HCT116 (cell line): ENCODE measurements around the gene NPR1.
"Not testable (repeated sequence)": the region's sequence is repeated elsewhere in the genome, so short reads cannot be mapped to it uniquely, and the experiment has no call there.

Source experiments
- CTCF ChIP-seq, 3 experiments: fragments of 200-600 bp in 1 of 3; sonication (generic) in 1 of 3; IDR thresholded peaks in 2 of 3; conservative IDR thresholded peaks in 1 of 3; 2 replicates each; pipeline ENCODE4 v1.5.1; 2012 to 2017; ENCODE audit warnings: low read depth in 2 of 3, low read length in 2 of 3, antibody characterized with exemption in 1 of 3, borderline replicate concordance in 1 of 3, control low read depth in 1 of 3, mild to moderate bottlenecking in 1 of 3, mixed read lengths in 1 of 3, mixed run types in 1 of 3, moderate library complexity in 1 of 3; ENCODE audit not compliant: insufficient read depth in 1 of 3
- EZH2 ChIP-seq: fragments of 200-600 bp; sonication (generic); IDR thresholded peaks from 2 replicates; pipeline ENCODE4 v1.6.1; 2017; ENCODE audit warnings: antibody characterized with exemption, mixed run types
- FOSL1 ChIP-seq: IDR thresholded peaks from 2 replicates; pipeline ENCODE4 v1.6.1; 2012; ENCODE audit warnings: low read depth
- JUND ChIP-seq: IDR thresholded peaks from 2 replicates; pipeline ENCODE4 v1.6.1; 2012
- POLR2A ChIP-seq: IDR thresholded peaks from 2 replicates; pipeline ENCODE4 v1.7.0; 2011; ENCODE audit warnings: borderline replicate concordance; ENCODE audit not compliant: insufficient read depth, insufficient read length; ENCODE audit errors: extremely low read depth
- POLR2AphosphoS5 ChIP-seq: IDR thresholded peaks from 2 replicates; pipeline ENCODE4 v1.6.1; 2011; ENCODE audit warnings: mild to moderate bottlenecking, low read depth, low read length, moderate library complexity
- RAD21 ChIP-seq: IDR thresholded peaks from 2 replicates; pipeline ENCODE4 v1.6.1; 2012; ENCODE audit warnings: low read depth, mild to moderate bottlenecking
- YY1 ChIP-seq: IDR thresholded peaks from 2 replicates; pipeline ENCODE4 v1.6.1; 2011; ENCODE audit warnings: low read length, low read depth, moderate library complexity, mild to moderate bottlenecking; ENCODE audit not compliant: insufficient replicate concordance; ENCODE audit errors: extremely low read depth
- ZFX ChIP-seq: fragments of 450-650 bp; IDR thresholded peaks from 2 replicates; pipeline ENCODE4 v1.6.1; 2017
- TF ChIP-seq, protein P1 (sequence below): IDR thresholded peaks from 2 replicates; pipeline ENCODE4 v1.6.1; 2012
- TF ChIP-seq, protein P2 (sequence below): IDR thresholded peaks from 2 replicates; pipeline ENCODE4 v1.6.1; 2012; ENCODE audit warnings: low read depth

GRCh38 chr1:153671628-153672353 is 6.7 kb upstream of the NPR1 start:
- not testable (repeated sequence) for TF ChIP-seq CTCF (IDR thresholded peaks at IDR 0.05 in 2 of 3, conservative IDR thresholded peaks at IDR 0.05 in 1 of 3; ENCODE audit: borderline replicate concordance in 1 of 3, insufficient read depth in 1 of 3, low read depth in 2 of 3, low read length in 2 of 3); FOSL1; POLR2AphosphoS5; POLR2A; EZH2; JUND; ZFX
- TF ChIP-seq, protein P1, sequence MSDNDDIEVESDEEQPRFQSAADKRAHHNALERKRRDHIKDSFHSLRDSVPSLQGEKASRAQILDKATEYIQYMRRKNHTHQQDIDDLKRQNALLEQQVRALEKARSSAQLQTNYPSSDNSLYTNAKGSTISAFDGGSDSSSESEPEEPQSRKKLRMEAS, result not testable (repeated sequence)
- TF ChIP-seq RAD21, result 0 out of 2 replicates have a peak, but pooled peaks have one; percentile 2
- peak; percentile 3 for TF ChIP-seq YY1
- TF ChIP-seq, protein P2, sequence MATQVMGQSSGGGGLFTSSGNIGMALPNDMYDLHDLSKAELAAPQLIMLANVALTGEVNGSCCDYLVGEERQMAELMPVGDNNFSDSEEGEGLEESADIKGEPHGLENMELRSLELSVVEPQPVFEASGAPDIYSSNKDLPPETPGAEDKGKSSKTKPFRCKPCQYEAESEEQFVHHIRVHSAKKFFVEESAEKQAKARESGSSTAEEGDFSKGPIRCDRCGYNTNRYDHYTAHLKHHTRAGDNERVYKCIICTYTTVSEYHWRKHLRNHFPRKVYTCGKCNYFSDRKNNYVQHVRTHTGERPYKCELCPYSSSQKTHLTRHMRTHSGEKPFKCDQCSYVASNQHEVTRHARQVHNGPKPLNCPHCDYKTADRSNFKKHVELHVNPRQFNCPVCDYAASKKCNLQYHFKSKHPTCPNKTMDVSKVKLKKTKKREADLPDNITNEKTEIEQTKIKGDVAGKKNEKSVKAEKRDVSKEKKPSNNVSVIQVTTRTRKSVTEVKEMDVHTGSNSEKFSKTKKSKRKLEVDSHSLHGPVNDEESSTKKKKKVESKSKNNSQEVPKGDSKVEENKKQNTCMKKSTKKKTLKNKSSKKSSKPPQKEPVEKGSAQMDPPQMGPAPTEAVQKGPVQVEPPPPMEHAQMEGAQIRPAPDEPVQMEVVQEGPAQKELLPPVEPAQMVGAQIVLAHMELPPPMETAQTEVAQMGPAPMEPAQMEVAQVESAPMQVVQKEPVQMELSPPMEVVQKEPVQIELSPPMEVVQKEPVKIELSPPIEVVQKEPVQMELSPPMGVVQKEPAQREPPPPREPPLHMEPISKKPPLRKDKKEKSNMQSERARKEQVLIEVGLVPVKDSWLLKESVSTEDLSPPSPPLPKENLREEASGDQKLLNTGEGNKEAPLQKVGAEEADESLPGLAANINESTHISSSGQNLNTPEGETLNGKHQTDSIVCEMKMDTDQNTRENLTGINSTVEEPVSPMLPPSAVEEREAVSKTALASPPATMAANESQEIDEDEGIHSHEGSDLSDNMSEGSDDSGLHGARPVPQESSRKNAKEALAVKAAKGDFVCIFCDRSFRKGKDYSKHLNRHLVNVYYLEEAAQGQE, result not testable (repeated sequence)
